ENCODE results near the gene SNX6.
"Not testable (repeated sequence)": the region's sequence is repeated elsewhere in the genome, so short reads cannot be mapped to it uniquely, and the experiment has no call there.

Gene SNX6

GRCh38 chr14:34646570-34647255 is 16.8 kb upstream of the SNX6 start:
- no peak overlapping the region for H3K4me3 ChIP-seq
- intact Hi-C loops (cut with DNase I; ENCODE audit: low total_unique reads), result no loop called here
- no peaks in the 10 kb centered on the region for H3K36me3 ChIP-seq
- H3K4me1 ChIP-seq, result peaks cover 0 to 10% (median 4%) of the 10 kb centered on the region in 4 donors
- no peak overlapping the region for H3K27ac ChIP-seq
- peaks cover 0 to 5% (median 0%) of the 10 kb centered on the region in 3 donors for H3K9me3 ChIP-seq
- DNase-seq, result no peak
- no peak for TF ChIP-seq CTCF (IDR thresholded peaks at IDR 0.05)
- H3K27me3 ChIP-seq, result no peaks in the 10 kb centered on the region

GRCh38 chr14:34643361-34643760 is 13.4 kb upstream of the SNX6 start:
- intact Hi-C loops (cut with DNase I; ENCODE audit: low total_unique reads), result no loop called here
- DNase-seq, result no peak
- H3K27ac ChIP-seq, result no peak overlapping the region
- TF ChIP-seq CTCF (IDR thresholded peaks at IDR 0.05), result no peak
- peaks cover 0 to 9% (median 1%) of the 10 kb centered on the region in 4 donors for H3K4me1 ChIP-seq
- no peaks in the 10 kb centered on the region for H3K36me3 ChIP-seq
- H3K4me3 ChIP-seq, result no peak overlapping the region
- no peaks in the 10 kb centered on the region for H3K27me3 ChIP-seq
- no peaks in the 10 kb centered on the region for H3K9me3 ChIP-seq

DNA sequence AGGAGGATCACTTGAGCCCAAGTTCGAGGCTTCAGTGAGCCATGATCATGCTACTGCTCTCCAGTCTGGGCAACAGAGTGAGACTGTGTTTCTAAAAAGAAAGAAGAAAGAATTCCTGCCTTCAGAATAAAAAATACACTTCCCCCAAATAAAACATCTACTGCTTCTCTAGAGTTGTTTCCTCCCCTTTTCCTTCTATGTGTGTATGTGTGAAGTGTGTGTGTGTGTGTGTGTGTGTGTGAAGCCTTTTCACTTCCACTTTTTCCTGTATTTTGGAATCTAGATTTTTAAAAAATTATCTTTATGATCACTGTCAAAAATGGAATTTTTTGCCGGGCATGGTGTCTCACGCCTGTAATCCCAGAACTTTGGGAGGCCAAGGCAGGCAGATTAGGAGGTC is 12.6 kb upstream of the SNX6 start:
- H3K27me3 ChIP-seq, result no peaks in the 10 kb centered on the region
- no peaks in the 10 kb centered on the region for H3K9me3 ChIP-seq
- DNase-seq, result no peak
- no peak overlapping the region for H3K27ac ChIP-seq
- H3K4me1 ChIP-seq, result peaks cover 0 to 9% (median 1%) of the 10 kb centered on the region in 4 donors
- no peaks in the 10 kb centered on the region for H3K36me3 ChIP-seq
- no peak for TF ChIP-seq CTCF (IDR thresholded peaks at IDR 0.05)
- intact Hi-C loops (cut with DNase I; ENCODE audit: low total_unique reads), result no loop called here
- no peak overlapping the region for H3K4me3 ChIP-seq

DNA sequence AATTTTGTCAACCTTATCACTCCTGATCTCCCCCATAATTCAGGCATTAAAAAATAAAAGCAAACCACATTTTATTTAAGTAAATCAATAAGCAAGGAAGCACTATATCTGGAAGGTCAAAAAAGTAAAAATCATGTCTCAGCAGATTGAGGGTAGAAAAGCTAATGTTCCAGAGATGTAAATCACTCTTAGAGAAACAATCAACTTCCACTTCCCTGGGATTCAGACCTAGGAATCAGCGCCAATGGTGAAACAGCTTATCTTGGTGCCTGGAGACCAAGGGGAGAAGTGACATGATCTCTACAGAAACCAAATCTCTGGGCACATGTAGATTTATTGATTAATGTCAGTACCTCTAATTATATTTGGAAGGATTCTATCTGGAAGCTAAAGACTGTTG is 10.9 kb upstream of the SNX6 start:
- Histone ChIP-seq H3K4me3 (no peak overlapping the region), H3K27me3 (no peaks in the 10 kb centered on the region), H3K9me3 (no peaks in the 10 kb centered on the region), H3K27ac (no peak overlapping the region), H3K4me1 (peaks cover 0 to 9% (median 1%) of the 10 kb centered on the region in 4 donors), H3K36me3 (no peaks in the 10 kb centered on the region)
- TF ChIP-seq CTCF (IDR thresholded peaks at IDR 0.05), result no peak
- DNase-seq, result no peak
- intact Hi-C loops (cut with DNase I; ENCODE audit: low total_unique reads), result no loop called here

DNA sequence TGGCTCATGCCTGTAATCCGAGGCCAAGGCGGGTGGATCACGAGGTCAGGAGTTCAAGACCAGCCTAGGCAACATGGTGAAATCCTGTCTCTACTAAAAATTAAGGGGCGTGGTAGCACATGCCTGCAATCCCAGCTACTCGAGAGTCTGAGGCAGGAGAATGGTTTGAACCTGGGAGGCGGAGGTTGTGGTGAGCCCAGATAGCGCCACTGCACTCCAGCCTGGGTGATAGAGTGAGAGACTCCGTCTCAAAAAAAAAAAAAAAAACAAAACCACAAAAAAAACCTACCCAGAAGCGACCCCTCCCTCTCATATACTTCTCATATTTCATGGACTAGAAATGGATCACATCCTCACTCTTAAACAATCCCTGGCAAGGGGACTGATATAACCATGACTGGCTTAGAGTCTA is 4.4 kb upstream of the SNX6 start:
- intact Hi-C loops (cut with DNase I; ENCODE audit: low total_unique reads); H3K27me3 ChIP-seq; H3K9me3 ChIP-seq; H3K4me3 ChIP-seq; H3K36me3 ChIP-seq; H3K4me1 ChIP-seq; H3K27ac ChIP-seq; DNase-seq: not testable (repeated sequence)

GRCh38 chr14:34633742-34634141 is 3.8 kb upstream of the SNX6 start:
- H3K27me3 ChIP-seq, result no peaks in the 10 kb centered on the region
- H3K27ac ChIP-seq, result no peak overlapping the region
- DNase-seq, result no peak
- peaks cover 0 to 8% (median 3%) of the 10 kb centered on the region in 4 donors for H3K4me1 ChIP-seq
- no peaks in the 10 kb centered on the region for H3K36me3 ChIP-seq
- H3K4me3 ChIP-seq, result no peak overlapping the region
- no peak for TF ChIP-seq CTCF (IDR thresholded peaks at IDR 0.05)
- no peaks in the 10 kb centered on the region for H3K9me3 ChIP-seq
- intact Hi-C loops (cut with DNase I; ENCODE audit: low total_unique reads), result no loop called here
